HepG2 (cell line): ENCODE results near the gene SSBP2.

Experiments
- CBX5 ChIP-seq: sonication (generic); formaldehyde crosslinking; IDR thresholded peaks from 2 replicates; pipeline ENCODE4 v1.4.0; 2020; ENCODE audit warnings: missing genetic modification reagents, borderline replicate concordance
- CREB1 ChIP-seq, 2 experiments: fragments of 450-650 bp in 1 of 2; IDR thresholded peaks; 2 replicates each; pipeline ENCODE4 v1.6.1; 2016 to 2017; ENCODE audit warnings: control low read depth in 1 of 2, mild to moderate bottlenecking in 1 of 2, missing compliant biosample characterization in 1 of 2, missing genetic modification characterization in 1 of 2
- EHMT2 ChIP-seq: fragments of 200-600 bp; sonication (generic); IDR thresholded peaks from 2 replicates; pipeline ENCODE4 v1.7.0; 2017; ENCODE audit warnings: antibody characterized with exemption, low read depth, low read length, borderline replicate concordance
- ELF4 ChIP-seq: sonication (generic); formaldehyde crosslinking; IDR thresholded peaks from 2 replicates; pipeline ENCODE4 v1.5.0; 2020; ENCODE audit warnings: missing genetic modification reagents, mild to moderate bottlenecking, moderate library complexity, borderline replicate concordance
- ZNF101 ChIP-seq: sonication (generic); formaldehyde crosslinking; IDR thresholded peaks from 2 replicates; pipeline ENCODE4 v1.4.0; 2020; ENCODE audit warnings: mild to moderate bottlenecking, low read depth, missing genetic modification reagents, borderline replicate concordance
- TF ChIP-seq, protein P1 (sequence below): sonication (generic); formaldehyde crosslinking; IDR thresholded peaks from 2 replicates; pipeline ENCODE4 v1.5.0; 2020; ENCODE audit warnings: mild to moderate bottlenecking, missing genetic modification reagents, moderate library complexity
- TF ChIP-seq, protein P2 (sequence below): sonication (generic); formaldehyde crosslinking; IDR thresholded peaks from 2 replicates; pipeline ENCODE4 v1.4.0; 2020; ENCODE audit warnings: mild to moderate bottlenecking, missing genetic modification reagents
- TF ChIP-seq, protein P3 (sequence below): IDR thresholded peaks from 2 replicates; pipeline ENCODE4 v1.6.1; 2016; ENCODE audit warnings: missing compliant biosample characterization, missing genetic modification reagents, borderline replicate concordance

DNA sequence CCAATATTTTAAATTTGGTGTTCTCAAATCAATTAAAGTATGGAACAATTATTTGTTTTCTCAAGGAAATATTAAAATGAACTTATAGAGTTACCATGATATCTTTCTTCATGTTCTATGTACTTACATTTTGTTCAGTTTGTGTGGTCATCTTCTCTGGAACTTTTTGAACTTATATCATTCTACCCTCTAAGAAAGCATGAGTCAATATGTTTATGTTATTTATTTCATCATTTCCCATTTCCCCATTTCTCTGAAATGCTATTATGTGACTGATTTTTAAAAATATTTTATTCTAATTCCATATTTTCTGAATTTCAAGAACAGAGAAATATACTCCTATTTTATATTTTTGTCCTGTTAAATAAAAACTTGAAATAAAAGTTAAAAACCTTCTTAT, 233.4 kb downstream of the SSBP2 start:
- TF ChIP-seq ZNF101 (no peak), CREB1 (IDR thresholded peaks at IDR 0.05) (no peak), CREB1 (CRISPR knock-in tag; IDR thresholded peaks at IDR 0.05) (no peak), CBX5 (no peak), ELF4 (CRISPR knock-in tag) (no peak), EHMT2 (no peak)
- TF ChIP-seq, protein P1, sequence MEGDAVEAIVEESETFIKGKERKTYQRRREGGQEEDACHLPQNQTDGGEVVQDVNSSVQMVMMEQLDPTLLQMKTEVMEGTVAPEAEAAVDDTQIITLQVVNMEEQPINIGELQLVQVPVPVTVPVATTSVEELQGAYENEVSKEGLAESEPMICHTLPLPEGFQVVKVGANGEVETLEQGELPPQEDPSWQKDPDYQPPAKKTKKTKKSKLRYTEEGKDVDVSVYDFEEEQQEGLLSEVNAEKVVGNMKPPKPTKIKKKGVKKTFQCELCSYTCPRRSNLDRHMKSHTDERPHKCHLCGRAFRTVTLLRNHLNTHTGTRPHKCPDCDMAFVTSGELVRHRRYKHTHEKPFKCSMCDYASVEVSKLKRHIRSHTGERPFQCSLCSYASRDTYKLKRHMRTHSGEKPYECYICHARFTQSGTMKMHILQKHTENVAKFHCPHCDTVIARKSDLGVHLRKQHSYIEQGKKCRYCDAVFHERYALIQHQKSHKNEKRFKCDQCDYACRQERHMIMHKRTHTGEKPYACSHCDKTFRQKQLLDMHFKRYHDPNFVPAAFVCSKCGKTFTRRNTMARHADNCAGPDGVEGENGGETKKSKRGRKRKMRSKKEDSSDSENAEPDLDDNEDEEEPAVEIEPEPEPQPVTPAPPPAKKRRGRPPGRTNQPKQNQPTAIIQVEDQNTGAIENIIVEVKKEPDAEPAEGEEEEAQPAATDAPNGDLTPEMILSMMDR (CRISPR knock-in tag): no peak
- TF ChIP-seq, protein P2, sequence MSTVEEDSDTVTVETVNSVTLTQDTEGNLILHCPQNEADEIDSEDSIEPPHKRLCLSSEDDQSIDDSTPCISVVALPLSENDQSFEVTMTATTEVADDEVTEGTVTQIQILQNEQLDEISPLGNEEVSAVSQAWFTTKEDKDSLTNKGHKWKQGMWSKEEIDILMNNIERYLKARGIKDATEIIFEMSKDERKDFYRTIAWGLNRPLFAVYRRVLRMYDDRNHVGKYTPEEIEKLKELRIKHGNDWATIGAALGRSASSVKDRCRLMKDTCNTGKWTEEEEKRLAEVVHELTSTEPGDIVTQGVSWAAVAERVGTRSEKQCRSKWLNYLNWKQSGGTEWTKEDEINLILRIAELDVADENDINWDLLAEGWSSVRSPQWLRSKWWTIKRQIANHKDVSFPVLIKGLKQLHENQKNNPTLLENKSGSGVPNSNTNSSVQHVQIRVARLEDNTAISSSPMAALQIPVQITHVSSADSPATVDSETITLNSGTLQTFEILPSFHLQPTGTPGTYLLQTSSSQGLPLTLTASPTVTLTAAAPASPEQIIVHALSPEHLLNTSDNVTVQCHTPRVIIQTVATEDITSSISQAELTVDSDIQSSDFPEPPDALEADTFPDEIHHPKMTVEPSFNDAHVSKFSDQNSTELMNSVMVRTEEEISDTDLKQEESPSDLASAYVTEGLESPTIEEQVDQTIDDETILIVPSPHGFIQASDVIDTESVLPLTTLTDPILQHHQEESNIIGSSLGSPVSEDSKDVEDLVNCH (CRISPR knock-in tag): no peak
- TF ChIP-seq, protein P3, sequence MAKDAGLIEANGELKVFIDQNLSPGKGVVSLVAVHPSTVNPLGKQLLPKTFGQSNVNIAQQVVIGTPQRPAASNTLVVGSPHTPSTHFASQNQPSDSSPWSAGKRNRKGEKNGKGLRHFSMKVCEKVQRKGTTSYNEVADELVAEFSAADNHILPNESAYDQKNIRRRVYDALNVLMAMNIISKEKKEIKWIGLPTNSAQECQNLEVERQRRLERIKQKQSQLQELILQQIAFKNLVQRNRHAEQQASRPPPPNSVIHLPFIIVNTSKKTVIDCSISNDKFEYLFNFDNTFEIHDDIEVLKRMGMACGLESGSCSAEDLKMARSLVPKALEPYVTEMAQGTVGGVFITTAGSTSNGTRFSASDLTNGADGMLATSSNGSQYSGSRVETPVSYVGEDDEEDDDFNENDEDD (CRISPR knock-in tag): no peak
